Panc1 (cell line): Measurements from ENCODE around the gene NFATC2. TPM values are rescaled to one million over a fixed set of nuclear protein-coding genes. Genes with fewer than 3 reads are reported as not detected.

Experiments
- ATAC-seq: fragments of 200-7000 bp; cut with Tn5 transposase; 2 replicates; pipeline ENCODE4 v1.9.1; 2020; ENCODE audit warnings: mild to moderate bottlenecking, moderate library complexity
- BruUV-seq: library from RNA; stranded (reverse); fragments of 400-500 nt; replicated peaks from 2 replicates; lab custom pipeline; 2021; lab: Mats Ljungman, UMichigan
- CTCF ChIA-PET: fragments of 300-600 bp; sonication (Branson Sonifier 250); formaldehyde crosslinking; loops from one replicate; lab custom pipeline; 2022; ENCODE audit warnings: antibody characterized with exemption; lab: Charles Lee
- POLR2A ChIA-PET: fragments of 300-600 bp; sonication (Branson Sonifier 250); formaldehyde crosslinking; loops from one replicate; lab custom pipeline; 2022; ENCODE audit warnings: antibody characterized with exemption; lab: Charles Lee
- DNase-seq: peaks from one replicate; pipeline ENCODE4 v3.0.0-alpha.2; 2010; ENCODE audit warnings: low read depth, low spot score
- H3K27ac ChIP-seq: 2 replicates; pipeline ENCODE4 v1.5.1; 2011; ENCODE audit warnings: mild to moderate bottlenecking, low read length, inconsistent platforms
- H3K27me3 ChIP-seq: fragments of 200-500 bp; sonication (Bioruptor generic); 2 replicates; pipeline ENCODE4 v1.6.0; 2014; ENCODE audit warnings: low read length, inconsistent platforms; ENCODE audit not compliant: control insufficient read depth, insufficient read depth
- H3K36me3 ChIP-seq: fragments of 200-500 bp; sonication (Bioruptor generic); 2 replicates; pipeline ENCODE4 v1.5.1; 2014; ENCODE audit warnings: inconsistent platforms, mild to moderate bottlenecking, low read length, moderate library complexity; ENCODE audit not compliant: control insufficient read depth, insufficient read depth
- H3K4me1 ChIP-seq: 2 replicates; pipeline ENCODE4 v1.5.1; 2011; ENCODE audit warnings: inconsistent platforms, mild to moderate bottlenecking, low read length, moderate library complexity; ENCODE audit not compliant: control insufficient read depth, insufficient read depth
- H3K4me3 ChIP-seq, 2 experiments: 2 replicates each; pipeline ENCODE4 v1.5.1; 2011 to 2012; ENCODE audit warnings: low read depth in 2 of 2, low read length in 2 of 2, mild to moderate bottlenecking in 2 of 2, inconsistent platforms in 1 of 2, moderate library complexity in 1 of 2
- H3K9me3 ChIP-seq: fragments of 200-500 bp; sonication (Bioruptor generic); 2 replicates; pipeline ENCODE4 v1.5.1; 2014; ENCODE audit warnings: low read depth, mild to moderate bottlenecking, inconsistent platforms, low read length, moderate library complexity; ENCODE audit not compliant: control insufficient read depth, insufficient read depth
- CTCF ChIP-seq: fragments of 450-650 bp; IDR thresholded peaks from 2 replicates; pipeline ENCODE4 v1.5.1; 2017; ENCODE audit warnings: mild to moderate bottlenecking
- POLR2AphosphoS5 ChIP-seq: IDR thresholded peaks from 2 replicates; pipeline ENCODE4 v1.6.1; 2012; ENCODE audit warnings: mild to moderate bottlenecking, low read depth, low read length, moderate library complexity
- SIN3A ChIP-seq: IDR thresholded peaks from 2 replicates; pipeline ENCODE4 v1.6.1; 2012; ENCODE audit warnings: low read depth, mild to moderate bottlenecking, low read length, moderate library complexity, borderline replicate concordance; ENCODE audit not compliant: insufficient read depth
- TCF7L2 ChIP-seq: IDR thresholded peaks from 2 replicates; pipeline ENCODE4 v1.6.1; 2011; ENCODE audit warnings: mild to moderate bottlenecking, low read depth, low read length, inconsistent platforms
- in situ Hi-C: cut with HindIII; loops from 2 replicates; pipeline ENCODE4 v1.10.0; 2016; ENCODE audit warnings: low sequenced_read_pairs, low pct_unique_long_range_greater_than_20kb
- intact Hi-C: fragments of 100-400 bp; cut with micrococcal nuclease; formaldehyde crosslinking; loops from one replicate; pipeline ENCODE4 v1.10.0; 2022; ENCODE audit not compliant: unreplicated experiment
- total RNA-seq: library from RNA; stranded (reverse); gene quantifications from one replicate; pipeline ENCODE4 v1.2.1, GENCODE V29; 2021; ENCODE audit not compliant: unreplicated experiment
- TF ChIP-seq, protein P1 (sequence below), 2 experiments: IDR thresholded peaks; 2 replicates each; pipeline ENCODE4 v1.6.1; 2011 to 2012; ENCODE audit warnings: low read depth in 2 of 2, control low read depth in 1 of 2, low read length in 1 of 2, mild to moderate bottlenecking in 1 of 2, moderate library complexity in 1 of 2; ENCODE audit not compliant: insufficient read depth in 1 of 2

Gene NFATC2
- total RNA-seq, 1 experiment from 2014 or later: 10.6 TPM

DNA sequence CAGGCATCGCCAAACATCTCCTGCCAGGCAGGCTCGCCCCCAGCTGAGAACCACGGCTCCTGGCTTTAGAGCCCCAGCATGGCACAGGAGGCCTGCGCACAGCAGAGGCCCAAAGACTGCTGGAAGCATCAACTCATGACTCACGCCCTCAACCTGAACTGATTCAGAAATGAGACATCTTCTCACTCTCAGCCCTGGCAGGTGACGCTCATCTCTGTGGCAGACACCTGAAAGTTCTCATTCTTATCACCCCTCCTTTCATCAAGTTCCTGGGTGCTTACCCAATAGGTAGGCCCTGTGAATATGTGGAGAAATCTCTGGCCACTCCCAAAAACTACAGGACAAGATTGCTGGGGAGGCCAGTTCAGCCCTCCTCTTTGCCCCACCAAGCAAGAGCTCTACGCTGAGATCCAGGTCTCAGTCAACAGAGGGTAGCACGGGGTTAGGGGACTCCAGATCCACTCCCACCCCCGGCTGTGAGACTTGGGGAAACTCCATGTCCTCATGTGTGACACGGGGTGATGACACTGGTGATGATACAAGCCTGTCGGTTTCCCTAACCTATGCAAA is 11.3 kb downstream of the NFATC2 start:
- TF ChIP-seq TCF7L2 (no peak), CTCF (no peak), POLR2AphosphoS5 (no peak), SIN3A (no peak)
- TF ChIP-seq, protein P1, sequence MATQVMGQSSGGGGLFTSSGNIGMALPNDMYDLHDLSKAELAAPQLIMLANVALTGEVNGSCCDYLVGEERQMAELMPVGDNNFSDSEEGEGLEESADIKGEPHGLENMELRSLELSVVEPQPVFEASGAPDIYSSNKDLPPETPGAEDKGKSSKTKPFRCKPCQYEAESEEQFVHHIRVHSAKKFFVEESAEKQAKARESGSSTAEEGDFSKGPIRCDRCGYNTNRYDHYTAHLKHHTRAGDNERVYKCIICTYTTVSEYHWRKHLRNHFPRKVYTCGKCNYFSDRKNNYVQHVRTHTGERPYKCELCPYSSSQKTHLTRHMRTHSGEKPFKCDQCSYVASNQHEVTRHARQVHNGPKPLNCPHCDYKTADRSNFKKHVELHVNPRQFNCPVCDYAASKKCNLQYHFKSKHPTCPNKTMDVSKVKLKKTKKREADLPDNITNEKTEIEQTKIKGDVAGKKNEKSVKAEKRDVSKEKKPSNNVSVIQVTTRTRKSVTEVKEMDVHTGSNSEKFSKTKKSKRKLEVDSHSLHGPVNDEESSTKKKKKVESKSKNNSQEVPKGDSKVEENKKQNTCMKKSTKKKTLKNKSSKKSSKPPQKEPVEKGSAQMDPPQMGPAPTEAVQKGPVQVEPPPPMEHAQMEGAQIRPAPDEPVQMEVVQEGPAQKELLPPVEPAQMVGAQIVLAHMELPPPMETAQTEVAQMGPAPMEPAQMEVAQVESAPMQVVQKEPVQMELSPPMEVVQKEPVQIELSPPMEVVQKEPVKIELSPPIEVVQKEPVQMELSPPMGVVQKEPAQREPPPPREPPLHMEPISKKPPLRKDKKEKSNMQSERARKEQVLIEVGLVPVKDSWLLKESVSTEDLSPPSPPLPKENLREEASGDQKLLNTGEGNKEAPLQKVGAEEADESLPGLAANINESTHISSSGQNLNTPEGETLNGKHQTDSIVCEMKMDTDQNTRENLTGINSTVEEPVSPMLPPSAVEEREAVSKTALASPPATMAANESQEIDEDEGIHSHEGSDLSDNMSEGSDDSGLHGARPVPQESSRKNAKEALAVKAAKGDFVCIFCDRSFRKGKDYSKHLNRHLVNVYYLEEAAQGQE (IDR thresholded peaks at IDR 0.05; ENCODE audit: insufficient read depth in 1 of 2, low read depth in 2 of 2, low read length in 1 of 2): no peak
- DNase-seq: no peak
- no peak for ATAC-seq
- no peak overlapping the region; the same call in 1 of the 2 replicates for H3K27ac ChIP-seq
- peaks cover 33% of the 10 kb centered on the region for H3K4me1 ChIP-seq
- no TSS peak for BruUV-seq
- ChIA-PET CTCF (no interaction called here), POLR2A (interaction anchor here (0.6 kb wide), 1 partner anchor 21 kb away, joined by 5 read pairs; no protein-coding TSS in a partner anchor)
- in situ Hi-C loops: no loop called here
- no peaks in the 10 kb centered on the region for H3K27me3 ChIP-seq
- intact Hi-C loops: no loop called here
- no peaks in the 10 kb centered on the region for H3K9me3 ChIP-seq
- no peak overlapping the region for H3K4me3 ChIP-seq
- no peaks in the 10 kb centered on the region for H3K36me3 ChIP-seq

- TF ChIP-seq SIN3A: no peak
- TF ChIP-seq, protein P1 (IDR thresholded peaks at IDR 0.05; ENCODE audit: insufficient read depth in 1 of 2, low read depth in 2 of 2, low read length in 1 of 2): no peak
- no peak for TF ChIP-seq TCF7L2
- TF ChIP-seq CTCF: no peak
- no peak for TF ChIP-seq POLR2AphosphoS5
- no peak for ATAC-seq
- POLR2A ChIA-PET: no interaction called here
- H3K36me3 ChIP-seq: no peaks in the 10 kb centered on the region
- no TSS peak for BruUV-seq
- CTCF ChIA-PET: no interaction called here
- no peak overlapping the region for H3K27ac ChIP-seq
- no peaks in the 10 kb centered on the region for H3K9me3 ChIP-seq
- H3K4me3 ChIP-seq: no peak overlapping the region
- in situ Hi-C loops (no loop called here), intact Hi-C loops (no loop called here)
- no peaks in the 10 kb centered on the region for H3K27me3 ChIP-seq
- DNase-seq: no peak
- H3K4me1 ChIP-seq: peaks cover 40% of the 10 kb centered on the region
Measured at GRCh38 chr20:51529758-51530157, 12.8 kb downstream of the NFATC2 start.
